GM13977 (cell line): ENCODE measurements around the gene ADAMTS16.

ENCODE experiments used
- DNase-seq: peaks from one replicate; pipeline ENCODE4 v3.0.0; 2012; ENCODE audit warnings: low spot score
- in situ Hi-C: fragments of 300-500 bp; cut with MboI; formaldehyde crosslinking; loops from one replicate; pipeline ENCODE4 v1.12.0; 2022; ENCODE audit warnings: low sequenced_read_pairs, low pct_unique_long_range_greater_than_20kb, mixed read lengths, inconsistent platforms; ENCODE audit not compliant: unreplicated experiment
- TF ChIP-seq, protein P1 (sequence below): IDR thresholded peaks from 2 replicates; pipeline ENCODE4 v1.5.1; 2012; ENCODE audit warnings: mild to moderate bottlenecking, control low read depth; ENCODE audit not compliant: insufficient read depth; ENCODE audit errors: extremely low read depth, missing control alignments

ADAMTS16 gene

DNA sequence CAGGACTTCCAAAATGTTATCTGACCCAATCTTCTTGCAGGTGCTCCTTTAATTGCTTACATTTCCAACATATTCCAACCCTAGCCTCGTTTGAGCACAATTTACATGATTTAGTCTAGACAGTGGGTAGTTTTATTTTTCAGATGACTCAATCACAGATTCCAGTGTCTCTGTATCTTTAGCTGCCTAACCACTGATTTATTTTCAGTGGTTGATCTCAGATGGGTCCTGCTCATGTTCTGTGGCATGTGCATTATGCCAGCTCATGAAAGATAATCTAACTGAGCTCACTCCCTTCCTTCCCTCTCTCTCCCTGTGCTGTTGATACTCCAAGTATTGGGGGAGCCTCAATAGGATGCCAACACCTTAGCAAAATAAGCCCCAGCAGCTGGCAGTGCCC is 176.2 kb downstream of the ADAMTS16 start:
- DNase-seq: no peak
- TF ChIP-seq, protein P1, sequence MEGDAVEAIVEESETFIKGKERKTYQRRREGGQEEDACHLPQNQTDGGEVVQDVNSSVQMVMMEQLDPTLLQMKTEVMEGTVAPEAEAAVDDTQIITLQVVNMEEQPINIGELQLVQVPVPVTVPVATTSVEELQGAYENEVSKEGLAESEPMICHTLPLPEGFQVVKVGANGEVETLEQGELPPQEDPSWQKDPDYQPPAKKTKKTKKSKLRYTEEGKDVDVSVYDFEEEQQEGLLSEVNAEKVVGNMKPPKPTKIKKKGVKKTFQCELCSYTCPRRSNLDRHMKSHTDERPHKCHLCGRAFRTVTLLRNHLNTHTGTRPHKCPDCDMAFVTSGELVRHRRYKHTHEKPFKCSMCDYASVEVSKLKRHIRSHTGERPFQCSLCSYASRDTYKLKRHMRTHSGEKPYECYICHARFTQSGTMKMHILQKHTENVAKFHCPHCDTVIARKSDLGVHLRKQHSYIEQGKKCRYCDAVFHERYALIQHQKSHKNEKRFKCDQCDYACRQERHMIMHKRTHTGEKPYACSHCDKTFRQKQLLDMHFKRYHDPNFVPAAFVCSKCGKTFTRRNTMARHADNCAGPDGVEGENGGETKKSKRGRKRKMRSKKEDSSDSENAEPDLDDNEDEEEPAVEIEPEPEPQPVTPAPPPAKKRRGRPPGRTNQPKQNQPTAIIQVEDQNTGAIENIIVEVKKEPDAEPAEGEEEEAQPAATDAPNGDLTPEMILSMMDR: no peak
- in situ Hi-C loops: no loop called here

DNA sequence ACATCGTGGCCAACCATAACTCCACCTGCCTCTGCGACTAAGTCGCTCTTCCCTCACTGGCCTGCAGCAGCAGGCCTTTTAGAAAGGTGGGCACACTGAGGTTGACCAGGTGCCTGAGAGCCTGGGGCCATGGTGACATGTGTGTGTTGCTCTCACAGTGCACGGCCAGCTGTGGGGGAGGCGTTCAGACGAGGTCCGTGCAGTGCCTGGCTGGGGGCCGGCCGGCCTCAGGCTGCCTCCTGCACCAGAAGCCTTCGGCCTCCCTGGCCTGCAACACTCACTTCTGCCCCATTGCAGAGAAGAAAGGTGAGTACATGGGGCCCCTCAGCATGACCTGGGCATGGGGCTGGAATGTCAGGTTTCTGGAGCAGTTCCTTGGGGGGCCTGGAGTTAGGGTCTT is 177.8 kb downstream of the ADAMTS16 start:
- in situ Hi-C loops: no loop called here
- TF ChIP-seq, protein P1: no peak
- no peak for DNase-seq

- TF ChIP-seq, protein P1: no peak
- in situ Hi-C loops: no loop called here
- no peak for DNase-seq
Observed at GRCh38 chr5:5318426-5319190, 178.5 kb downstream of the ADAMTS16 start.

DNA sequence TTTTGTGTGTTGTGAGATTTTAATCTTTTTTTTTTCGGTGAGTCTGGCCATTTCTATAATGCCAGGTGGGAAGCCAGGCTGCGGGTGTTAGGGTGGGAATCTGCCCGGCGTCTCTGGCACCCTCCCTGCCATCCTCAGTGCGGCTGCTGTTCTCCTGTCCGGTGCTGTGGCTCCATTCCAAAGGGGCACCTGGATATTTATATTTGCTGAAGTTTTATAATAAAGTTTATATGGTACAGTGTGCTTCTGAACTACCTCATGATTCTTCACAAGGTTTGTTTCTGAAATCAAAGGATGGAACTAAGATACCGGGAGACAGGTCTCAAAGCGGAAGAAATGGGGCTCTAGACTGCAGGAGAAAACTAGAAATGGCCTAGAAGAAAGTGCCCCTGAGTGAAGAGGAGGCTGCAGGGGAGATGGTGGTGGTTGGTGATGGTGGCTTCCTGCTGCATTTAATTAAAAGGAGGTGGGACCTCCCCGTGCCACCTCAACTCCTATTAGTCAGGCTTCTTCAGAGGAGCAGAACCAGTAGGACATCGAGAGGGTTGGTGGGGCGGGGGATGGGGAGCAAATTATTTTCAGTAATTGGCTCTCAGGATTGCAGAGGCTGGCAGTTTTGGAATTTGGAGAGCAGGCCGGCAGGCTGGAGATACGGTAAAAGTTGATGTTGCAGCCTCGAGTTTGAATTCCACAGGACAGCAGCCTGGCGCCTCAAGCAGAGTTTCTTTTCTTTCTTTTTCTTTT is 180.1 kb downstream of the ADAMTS16 start:
- no peak for DNase-seq
- TF ChIP-seq, protein P1: no peak
- in situ Hi-C loops: no loop called here

DNA sequence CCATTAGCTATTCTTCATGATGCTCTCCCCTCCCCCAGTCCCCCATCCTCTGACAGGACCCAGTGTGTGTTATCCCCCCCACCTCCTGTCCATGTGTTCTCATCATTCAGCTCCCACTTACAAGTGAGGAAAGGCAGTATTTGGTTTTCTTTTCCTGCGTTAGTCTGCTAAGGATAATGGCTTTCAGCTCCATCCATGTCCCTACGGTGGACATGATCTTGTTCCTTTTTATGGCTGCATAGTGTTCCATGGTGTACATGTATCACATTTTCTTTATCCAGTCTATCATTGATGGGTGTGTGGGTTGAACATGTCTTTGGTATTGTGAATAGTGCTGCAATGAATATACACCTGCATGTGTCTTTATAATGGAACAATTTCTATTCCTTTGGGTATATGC is 181.0 kb downstream of the ADAMTS16 start:
- TF ChIP-seq, protein P1: no peak

GRCh38 chr5:5323551-5323950 is 183.4 kb downstream of the ADAMTS16 start:
- no peak for DNase-seq
- TF ChIP-seq, protein P1: no peak
- in situ Hi-C loops: no loop called here

More for the DNA sequence above, 181.0 kb downstream of the ADAMTS16 start:
- DNase-seq: no peak
- in situ Hi-C loops: no loop called here
